WTC11 (cell line): Measurements from ENCODE around the gene ELOA. TPM values are rescaled to one million over a fixed set of nuclear protein-coding genes. Genes with fewer than 3 reads are reported as not detected.

Experiments used
- AFF4 ChIP-seq: sonication (generic); formaldehyde crosslinking; IDR thresholded peaks from 2 replicates; pipeline ENCODE4 v1.8.1; 2023; ENCODE audit warnings: mild to moderate bottlenecking, missing genetic modification reagents, borderline replicate concordance
- CREM ChIP-seq: sonication (generic); formaldehyde crosslinking; IDR thresholded peaks from 2 replicates; pipeline ENCODE4 v1.8.1; 2022; ENCODE audit warnings: mild to moderate bottlenecking, missing genetic modification reagents, moderate library complexity
- EMX1 ChIP-seq: fragments of 250-450 bp; sonication (Bioruptor Pico); IDR thresholded peaks from 2 replicates; pipeline ENCODE4 v1.8.0; 2021; ENCODE audit warnings: mild to moderate bottlenecking
- ETV6 ChIP-seq: sonication (generic); formaldehyde crosslinking; IDR thresholded peaks from 2 replicates; pipeline ENCODE4 v1.8.1; 2022; ENCODE audit warnings: mild to moderate bottlenecking, missing genetic modification reagents
- FOXP1 ChIP-seq: sonication (generic); formaldehyde crosslinking; IDR thresholded peaks from 2 replicates; pipeline ENCODE4 v1.8.0; 2022; ENCODE audit warnings: missing genetic modification reagents, mild to moderate bottlenecking, moderate library complexity, borderline replicate concordance
- FOXP4 ChIP-seq: sonication (generic); formaldehyde crosslinking; IDR thresholded peaks from 2 replicates; pipeline ENCODE4 v1.8.0; 2022; ENCODE audit warnings: mild to moderate bottlenecking, missing genetic modification reagents
- IRF2 ChIP-seq: sonication (generic); formaldehyde crosslinking; IDR thresholded peaks from 2 replicates; pipeline ENCODE4 v1.8.0; 2022; ENCODE audit warnings: low read depth, missing genetic modification reagents, borderline replicate concordance
- MXD4 ChIP-seq: fragments of 250-450 bp; sonication (Bioruptor Pico); IDR thresholded peaks from 2 replicates; pipeline ENCODE4 v1.8.0; 2021; ENCODE audit warnings: mild to moderate bottlenecking, moderate library complexity, borderline replicate concordance
- MYBL2 ChIP-seq: sonication (generic); formaldehyde crosslinking; IDR thresholded peaks from 2 replicates; pipeline ENCODE4 v1.8.1; 2023; ENCODE audit warnings: mild to moderate bottlenecking, moderate library complexity, missing genetic modification reagents
- NR1H2 ChIP-seq: sonication (generic); formaldehyde crosslinking; IDR thresholded peaks from 2 replicates; pipeline ENCODE4 v1.9.0; 2021; ENCODE audit warnings: mild to moderate bottlenecking, moderate library complexity, missing genetic modification reagents
- TEAD1 ChIP-seq: sonication (generic); formaldehyde crosslinking; IDR thresholded peaks from 2 replicates; pipeline ENCODE4 v1.8.0; 2022; ENCODE audit warnings: mild to moderate bottlenecking, missing genetic modification reagents
- USF1 ChIP-seq: sonication (generic); formaldehyde crosslinking; IDR thresholded peaks from 2 replicates; pipeline ENCODE4 v1.8.0; 2022; ENCODE audit warnings: mild to moderate bottlenecking, missing genetic modification reagents
- ZBTB43 ChIP-seq: sonication (generic); formaldehyde crosslinking; IDR thresholded peaks from 2 replicates; pipeline ENCODE4 v1.8.1; 2023; ENCODE audit warnings: mild to moderate bottlenecking, missing genetic modification reagents
- ZNF121 ChIP-seq: sonication (generic); formaldehyde crosslinking; IDR thresholded peaks from 2 replicates; pipeline ENCODE4 v1.8.0; 2023; ENCODE audit warnings: missing genetic modification reagents
- ZNF416 ChIP-seq: fragments of 250-450 bp; sonication (Bioruptor Pico); IDR thresholded peaks from 2 replicates; pipeline ENCODE4 v1.9.0; 2021; ENCODE audit warnings: mild to moderate bottlenecking, inconsistent platforms
- total RNA-seq: library from RNA; stranded (reverse); gene quantifications from 3 replicates; pipeline ENCODE4 v1.2.3, GENCODE V29; 2021
- TF ChIP-seq, protein P1 (sequence below): sonication (generic); formaldehyde crosslinking; IDR thresholded peaks from 2 replicates; pipeline ENCODE4 v1.8.1; 2022; ENCODE audit warnings: mild to moderate bottlenecking, moderate library complexity, missing genetic modification reagents
- TF ChIP-seq, protein P2 (sequence below): sonication (generic); formaldehyde crosslinking; IDR thresholded peaks from 2 replicates; pipeline ENCODE4 v1.8.1; 2022; ENCODE audit warnings: missing genetic modification reagents, borderline replicate concordance

The ELOA gene
- total RNA-seq, 1 experiment from 2014 or later: 45.1 TPM

DNA sequence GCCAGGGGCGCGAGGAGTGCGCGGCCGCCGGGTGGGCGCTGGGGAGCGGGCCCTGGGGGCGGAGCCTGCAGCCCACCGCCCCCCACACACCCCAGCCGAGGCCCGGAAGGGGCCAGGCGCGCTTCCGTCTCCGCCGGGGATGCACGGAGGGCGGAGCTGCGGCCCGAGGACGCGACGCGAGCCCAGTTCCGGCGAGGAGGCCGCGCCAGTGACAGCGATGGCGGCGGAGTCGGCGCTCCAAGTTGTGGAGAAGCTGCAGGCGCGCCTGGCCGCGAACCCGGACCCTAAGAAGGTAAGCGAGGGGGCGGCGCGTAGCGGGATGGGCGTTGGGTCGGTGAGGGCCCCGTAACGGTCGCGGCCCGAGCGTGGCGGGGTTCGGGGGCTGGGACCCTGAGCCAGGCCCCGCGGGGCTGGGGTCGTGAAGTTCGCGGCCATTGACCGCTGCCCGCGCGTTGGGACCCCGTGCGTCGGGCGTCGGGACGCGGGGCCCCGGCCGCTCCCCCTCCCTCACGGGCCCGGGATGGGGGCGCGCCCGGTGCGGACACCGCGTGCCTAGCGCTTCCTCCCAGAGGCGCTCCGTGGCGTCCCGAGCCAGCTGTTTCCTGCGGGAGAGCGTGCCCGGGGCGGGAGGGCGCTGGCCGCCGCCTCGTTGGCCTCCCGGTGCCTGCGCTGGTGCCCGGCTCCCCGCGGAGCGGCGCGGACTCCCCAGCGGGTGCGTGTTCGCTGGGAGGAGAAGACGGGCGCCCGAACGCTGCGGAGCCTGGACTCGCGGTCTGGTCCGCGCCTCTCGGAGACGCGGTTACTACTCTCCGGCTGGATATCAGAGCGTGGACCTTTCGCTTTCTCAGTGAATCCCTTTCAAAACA, at the start of gene ELOA (continued):
- TF ChIP-seq, protein P1, sequence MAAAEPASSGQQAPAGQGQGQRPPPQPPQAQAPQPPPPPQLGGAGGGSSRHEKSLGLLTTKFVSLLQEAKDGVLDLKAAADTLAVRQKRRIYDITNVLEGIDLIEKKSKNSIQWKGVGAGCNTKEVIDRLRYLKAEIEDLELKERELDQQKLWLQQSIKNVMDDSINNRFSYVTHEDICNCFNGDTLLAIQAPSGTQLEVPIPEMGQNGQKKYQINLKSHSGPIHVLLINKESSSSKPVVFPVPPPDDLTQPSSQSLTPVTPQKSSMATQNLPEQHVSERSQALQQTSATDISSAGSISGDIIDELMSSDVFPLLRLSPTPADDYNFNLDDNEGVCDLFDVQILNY (CRISPR knock-in tag): no peak
- TF ChIP-seq MYBL2 (peak; percentile 62; the same call in 1 of the 2 replicates), USF1 (CRISPR knock-in tag) (no peak), MXD4 (CRISPR knock-in tag) (no peak), ZBTB43 (CRISPR knock-in tag) (0 out of 2 replicates have a peak, but pooled peaks have one; percentile 89), FOXP1 (peak; percentile 81; the same call in 1 of the 2 replicates), AFF4 (CRISPR knock-in tag) (no peak), ZNF416 (CRISPR knock-in tag) (no peak), ETV6 (CRISPR knock-in tag) (peak; percentile 51; the same call in 1 of the 2 replicates), ZNF121 (CRISPR knock-in tag) (no peak), IRF2 (CRISPR knock-in tag) (no peak), FOXP4 (CRISPR knock-in tag) (peak; percentile 69), TEAD1 (CRISPR knock-in tag) (peak; percentile 77), CREM (CRISPR knock-in tag) (peak; percentile 68), NR1H2 (CRISPR knock-in tag) (no peak), EMX1 (CRISPR knock-in tag) (no peak)
- TF ChIP-seq, protein P2, sequence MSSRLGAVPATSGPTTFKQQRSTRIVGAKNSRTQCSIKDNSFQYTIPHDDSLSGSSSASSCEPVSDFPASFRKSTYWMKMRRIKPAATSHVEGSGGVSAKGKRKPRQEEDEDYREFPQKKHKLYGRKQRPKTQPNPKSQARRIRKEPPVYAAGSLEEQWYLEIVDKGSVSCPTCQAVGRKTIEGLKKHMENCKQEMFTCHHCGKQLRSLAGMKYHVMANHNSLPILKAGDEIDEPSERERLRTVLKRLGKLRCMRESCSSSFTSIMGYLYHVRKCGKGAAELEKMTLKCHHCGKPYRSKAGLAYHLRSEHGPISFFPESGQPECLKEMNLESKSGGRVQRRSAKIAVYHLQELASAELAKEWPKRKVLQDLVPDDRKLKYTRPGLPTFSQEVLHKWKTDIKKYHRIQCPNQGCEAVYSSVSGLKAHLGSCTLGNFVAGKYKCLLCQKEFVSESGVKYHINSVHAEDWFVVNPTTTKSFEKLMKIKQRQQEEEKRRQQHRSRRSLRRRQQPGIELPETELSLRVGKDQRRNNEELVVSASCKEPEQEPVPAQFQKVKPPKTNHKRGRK: no peak
